IPS-18c (cell line): ENCODE results near the gene TRAK1.

Experiments
- H3K4me3 ChIP-seq: 2 replicates; pipeline ENCODE4 v1.7.0; 2013; ENCODE audit warnings: low read depth, mild to moderate bottlenecking, low read length, moderate library complexity; ENCODE audit not compliant: insufficient read depth
- H3K9me3 ChIP-seq: one replicate; pipeline ENCODE4 v1.6.1; 2013; ENCODE audit warnings: mild to moderate bottlenecking, low read length, moderate library complexity; ENCODE audit not compliant: control insufficient read depth, insufficient read depth

Gene TRAK1

GRCh38 chr3:42198709-42199108 is 107.6 kb downstream of the TRAK1 start:
- H3K4me3 ChIP-seq = no peak overlapping the region
- H3K9me3 ChIP-seq = no peaks in the 10 kb centered on the region

GRCh38 chr3:42202217-42202865 is 111.2 kb downstream of the TRAK1 start:
- no peaks in the 10 kb centered on the region for H3K9me3 ChIP-seq
- H3K4me3 ChIP-seq = no peak overlapping the region

GRCh38 chr3:42204867-42205599 is 113.9 kb downstream of the TRAK1 start:
- H3K4me3 ChIP-seq = no peak overlapping the region
- no peaks in the 10 kb centered on the region for H3K9me3 ChIP-seq

- H3K9me3 ChIP-seq = no peaks in the 10 kb centered on the region
- no peak overlapping the region for H3K4me3 ChIP-seq
These were observed 114.8 kb downstream of the TRAK1 start for GRCh38 chr3:42205800-42206514.

- Histone ChIP-seq H3K9me3 (no peaks in the 10 kb centered on the region), H3K4me3 (no peak overlapping the region)
These were observed 118.8 kb downstream of the TRAK1 start for GRCh38 chr3:42209917-42210316.

- no peaks in the 10 kb centered on the region for H3K9me3 ChIP-seq
- H3K4me3 ChIP-seq = no peak overlapping the region
These were observed 119.6 kb downstream of the TRAK1 start for GRCh38 chr3:42210726-42211125.

GRCh38 chr3:42213417-42213816 is 122.3 kb downstream of the TRAK1 start:
- H3K9me3 ChIP-seq = no peaks in the 10 kb centered on the region
- no peak overlapping the region for H3K4me3 ChIP-seq

GRCh38 chr3:42214064-42214463 is 122.9 kb downstream of the TRAK1 start:
- H3K4me3 ChIP-seq = no peak overlapping the region
- no peaks in the 10 kb centered on the region for H3K9me3 ChIP-seq

GRCh38 chr3:42214565-42215283 is 123.6 kb downstream of the TRAK1 start:
- no peak overlapping the region for H3K4me3 ChIP-seq
- no peaks in the 10 kb centered on the region for H3K9me3 ChIP-seq

GRCh38 chr3:42216302-42216701 is 125.1 kb downstream of the TRAK1 start:
- Histone ChIP-seq H3K9me3 (no peaks in the 10 kb centered on the region), H3K4me3 (no peak overlapping the region)

- H3K4me3 ChIP-seq = no peak overlapping the region
- no peaks in the 10 kb centered on the region for H3K9me3 ChIP-seq
These were observed 125.8 kb downstream of the TRAK1 start for GRCh38 chr3:42216931-42217333.

GRCh38 chr3:42220436-42221121 is 129.4 kb downstream of the TRAK1 start:
- no peaks in the 10 kb centered on the region for H3K9me3 ChIP-seq
- H3K4me3 ChIP-seq = no peak overlapping the region

GRCh38 chr3:42222942-42223693 is 132.0 kb downstream of the TRAK1 start:
- Histone ChIP-seq H3K9me3 (no peaks in the 10 kb centered on the region), H3K4me3 (no peak overlapping the region)

GRCh38 chr3:42224178-42224577 is 133.0 kb downstream of the TRAK1 start:
- H3K9me3 ChIP-seq = no peaks in the 10 kb centered on the region
- no peak overlapping the region for H3K4me3 ChIP-seq

- no peak overlapping the region for H3K4me3 ChIP-seq
- H3K9me3 ChIP-seq = no peaks in the 10 kb centered on the region
These were observed 133.7 kb downstream of the TRAK1 start for GRCh38 chr3:42224658-42225421.
